Left cardiac atrium (tissue), 4 donors: ENCODE measurements around the gene ARHGAP20. TPM values are rescaled to one million over a fixed set of nuclear protein-coding genes. Genes with fewer than 3 reads are reported as not detected.
A peak's percentile ranks its signal among the peaks of the same experiment; 100 is the strongest.

Experiments used
- ATAC-seq, 2 donors: fragments of 200-7000 bp; cut with Tn5 transposase; one replicate each; pipeline ENCODE4 v1.9.1; 2020; ENCODE audit warnings: mild to moderate bottlenecking in 2 of 2, moderate library complexity in 2 of 2
- DNase-seq: peaks from one replicate; pipeline ENCODE4 v3.0.0-alpha.2; 2020
- intact Hi-C, 2 donors: fragments of 100-400 bp; cut with DNase I; formaldehyde crosslinking; loops; one replicate each; pipeline versions ENCODE4 v1.14.1 to v1.15.1; 2022 to 2023
- total RNA-seq, 2 donors: library from RNA; stranded (reverse); fragmentation: NEBNext Ultra II Directional; extraction: Animal tissue kit (Norgen Biotek cat#: 25700); gene quantifications; one replicate each; pipeline ENCODE4 v1.2.1, GENCODE V29; 2021
- donor health status: DM: no; HTN: yes; CAD: no.
- donor health status: DM: no; HTN: yes; CAD: no; lungs with severe emphysema.
- donor health status: DM: yes; HTN: yes; CAD: no.
- donor health status: Dilated cardiomyopathy.

The ARHGAP20 gene
- total RNA-seq, 2 donors from 2014 or later: 2.5 to 4.7 TPM

DNA sequence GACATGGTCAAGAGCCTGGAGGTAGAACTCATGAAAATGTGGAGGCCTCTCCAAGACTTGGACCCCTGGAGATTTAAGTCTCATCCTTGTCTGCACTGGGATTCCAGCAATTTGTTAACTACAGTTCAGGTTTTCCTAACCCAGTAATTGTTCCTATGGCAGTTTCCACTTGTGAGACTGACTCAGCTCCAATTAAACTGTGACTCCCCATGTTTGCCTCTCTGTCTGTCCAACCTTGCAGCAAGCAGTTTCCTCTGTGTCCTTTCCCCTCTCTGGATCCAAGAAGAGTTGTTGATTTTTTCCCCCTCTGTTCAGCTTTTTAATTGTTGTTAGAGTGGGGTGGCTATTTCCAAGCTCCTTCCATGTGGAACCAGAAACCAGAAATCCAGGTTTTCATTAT is 16.2 kb upstream of the ARHGAP20 start:
- DNase-seq (no peak), ATAC-seq (no peak)
- intact Hi-C loops: no loop called here

DNA sequence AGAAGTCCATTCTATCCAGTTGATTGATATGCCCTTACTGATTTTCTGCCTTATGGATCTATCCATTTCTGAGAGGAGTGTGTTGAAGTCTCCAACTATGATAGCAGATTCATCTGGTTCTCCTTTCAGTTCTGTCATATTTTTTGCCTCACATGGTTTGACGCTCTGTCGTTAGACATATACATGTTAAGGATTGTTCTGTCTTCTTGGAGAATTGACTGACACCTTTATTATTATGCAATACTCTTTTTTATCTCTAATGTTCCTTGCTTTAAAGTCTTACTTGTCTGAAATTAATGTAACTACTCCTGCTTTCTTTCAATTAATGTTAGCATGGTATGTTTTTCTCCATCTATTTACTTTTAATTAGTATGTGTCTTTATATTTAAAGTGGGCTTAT is 12.1 kb upstream of the ARHGAP20 start:
- DNase-seq (no peak), ATAC-seq (no peak)
- intact Hi-C loops: no loop called here

DNA sequence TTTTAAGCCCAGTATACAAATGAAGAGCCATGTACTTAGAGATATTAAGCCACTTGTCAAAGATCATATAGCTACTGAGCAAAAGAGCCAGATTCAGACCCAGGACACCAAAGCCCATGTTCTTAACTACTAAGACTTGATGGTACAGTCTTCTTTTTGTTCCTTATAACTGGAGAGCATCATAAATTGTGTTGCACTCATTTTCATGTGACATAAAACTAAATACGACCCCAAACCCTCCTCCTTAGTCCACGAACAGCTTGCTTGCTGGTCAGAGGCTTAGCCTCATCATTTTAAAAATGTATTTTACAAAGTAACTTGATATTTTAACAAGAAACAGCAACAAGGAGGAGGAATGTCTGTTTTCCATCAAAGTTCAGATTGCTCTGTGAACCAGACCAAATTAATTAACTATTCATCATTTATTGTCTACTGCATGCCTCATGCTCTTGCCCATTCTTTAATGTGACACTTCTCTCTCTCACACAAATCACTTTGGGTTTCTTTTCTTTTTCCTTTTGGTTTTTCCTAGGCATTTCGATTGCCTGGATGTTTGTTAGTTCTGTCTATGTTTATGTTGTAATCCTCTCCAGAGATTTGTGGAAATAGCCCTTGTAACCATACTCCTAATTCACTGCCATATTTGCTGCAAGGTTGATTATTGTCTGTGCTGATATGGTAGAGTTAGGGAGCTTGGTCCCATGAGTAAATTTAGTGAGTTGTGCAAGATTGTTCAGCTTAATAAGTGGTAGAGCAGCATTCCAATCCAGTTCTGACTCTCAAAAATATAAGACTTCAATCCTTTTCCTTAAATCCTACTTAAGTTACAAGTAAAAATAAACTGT is 8.4 kb upstream of the ARHGAP20 start:
- DNase-seq (no peak), ATAC-seq (no peak)
- intact Hi-C loops: no loop called here

DNA sequence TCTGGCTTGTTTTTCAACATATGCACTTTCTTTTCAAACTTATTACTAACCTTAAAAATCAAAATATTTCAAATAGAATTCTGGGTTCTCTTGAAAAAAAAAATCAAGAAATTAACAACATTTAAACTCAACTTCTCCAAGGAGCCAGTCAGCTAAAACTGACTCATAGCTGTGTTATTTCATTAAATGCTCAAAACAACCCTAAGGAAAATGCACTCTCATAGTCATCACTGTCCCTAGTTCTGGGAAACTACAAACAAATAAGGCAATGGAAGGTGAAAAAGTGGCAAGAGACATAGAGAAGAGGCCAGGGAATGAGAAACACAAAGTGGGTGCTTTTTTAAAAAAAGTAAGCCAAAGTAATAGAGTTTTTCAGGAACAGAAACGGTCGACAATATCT is 4.1 kb upstream of the ARHGAP20 start:
- DNase-seq: no peak
- ATAC-seq: no peak
- intact Hi-C loops: no loop called here

DNA sequence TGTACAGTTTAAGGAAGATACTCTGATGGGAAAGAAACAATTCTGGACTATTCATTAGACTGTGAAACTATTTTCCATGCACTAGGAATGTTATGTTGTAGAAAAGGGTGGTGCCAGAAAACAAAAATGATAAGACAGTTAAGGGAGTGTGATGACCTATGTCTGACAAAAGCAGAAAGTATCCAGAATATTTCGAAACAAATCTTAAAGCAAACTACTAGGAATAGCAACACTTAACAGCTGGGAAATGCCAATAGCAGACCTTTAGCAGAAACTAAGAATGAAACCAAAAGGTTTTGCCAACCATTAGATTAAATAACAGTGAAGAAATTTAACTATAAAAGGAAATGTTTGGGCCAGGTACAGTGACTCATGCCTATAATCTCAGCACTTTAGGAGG is 3.3 kb upstream of the ARHGAP20 start:
- intact Hi-C loops: no loop called here

DNA sequence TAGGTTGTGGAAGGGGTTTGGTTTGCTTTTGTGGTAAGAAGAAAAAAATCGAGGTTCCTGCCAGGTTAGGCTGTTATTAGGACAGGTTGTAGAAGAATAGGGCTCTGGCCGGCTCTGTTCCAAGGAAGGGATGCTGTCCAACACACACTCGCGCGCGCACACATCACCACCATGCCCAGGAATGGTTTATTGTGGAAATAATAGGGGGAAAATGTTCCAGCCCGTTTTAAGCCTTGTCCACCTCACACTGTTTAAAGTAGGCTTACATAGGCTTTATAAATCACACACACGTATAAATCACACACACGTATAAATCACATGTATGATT is 1.2 kb upstream of the ARHGAP20 start:
- ATAC-seq (no peak), DNase-seq (peak; percentile 22)
- intact Hi-C loops: no loop called here

More for the DNA sequence above, 3.3 kb upstream of the ARHGAP20 start:
- ATAC-seq (peak in 1 of 2 donors; percentile 48), DNase-seq (no peak)

DNA sequence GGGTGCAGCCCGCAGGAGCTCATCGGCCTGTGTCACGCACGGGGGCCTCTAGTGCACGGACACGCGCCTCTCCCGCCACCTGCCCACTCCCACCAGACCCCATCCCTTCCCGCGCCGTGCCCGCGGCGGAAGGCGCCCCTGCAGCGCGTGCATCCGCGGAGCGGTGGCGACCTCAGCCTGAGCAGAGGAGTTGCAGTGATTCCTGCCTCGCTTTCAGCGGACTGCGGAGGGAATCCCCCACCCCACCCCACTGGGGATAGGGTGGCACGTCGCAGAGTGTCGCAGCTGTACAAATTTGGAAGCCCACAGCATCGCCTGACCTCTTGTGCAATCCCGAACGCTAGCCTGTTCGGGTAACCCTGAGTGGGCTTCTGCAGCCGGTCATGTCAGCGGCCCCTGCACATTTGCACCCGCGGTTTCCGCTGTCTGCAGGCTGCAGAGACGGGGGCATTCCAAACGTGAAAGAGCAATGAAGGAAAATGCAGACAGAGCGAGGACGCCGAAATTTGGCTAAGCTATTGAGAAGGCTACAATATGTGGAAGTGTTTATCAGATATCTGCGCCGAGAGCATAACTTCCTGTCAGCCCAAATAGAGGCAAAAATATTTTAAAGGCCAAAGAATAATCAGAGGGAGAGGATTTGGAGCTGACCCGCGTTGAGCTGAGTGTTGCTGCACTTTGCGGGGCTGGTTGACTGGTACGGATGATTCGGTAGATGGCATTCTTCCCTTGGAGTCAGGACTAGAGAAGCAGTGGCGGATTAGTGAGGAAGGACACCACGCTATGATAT is 617 bp upstream of the ARHGAP20 start:
- intact Hi-C loops: no loop called here
- ATAC-seq: peak; percentile 10 to 18
- DNase-seq: peak; percentile 22

DNA sequence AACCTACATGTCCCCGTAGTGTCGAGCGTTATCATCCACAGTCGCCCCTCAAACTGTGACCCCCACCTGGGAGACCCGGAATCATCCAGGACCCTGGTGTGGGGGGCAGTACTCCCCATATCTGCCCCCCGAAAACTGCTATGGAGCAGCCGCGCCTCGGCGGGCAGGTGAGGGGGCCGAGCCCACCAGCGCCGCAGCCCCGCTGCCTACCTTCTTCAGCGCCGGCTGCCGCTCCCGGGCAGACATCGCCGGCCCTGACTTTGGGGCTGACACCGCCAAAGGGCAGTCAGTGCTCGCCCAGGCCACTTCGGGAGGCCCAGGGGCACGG is 825 bp downstream of the ARHGAP20 start:
- intact Hi-C loops: no loop called here
- DNase-seq (no peak), ATAC-seq (no peak)

DNA sequence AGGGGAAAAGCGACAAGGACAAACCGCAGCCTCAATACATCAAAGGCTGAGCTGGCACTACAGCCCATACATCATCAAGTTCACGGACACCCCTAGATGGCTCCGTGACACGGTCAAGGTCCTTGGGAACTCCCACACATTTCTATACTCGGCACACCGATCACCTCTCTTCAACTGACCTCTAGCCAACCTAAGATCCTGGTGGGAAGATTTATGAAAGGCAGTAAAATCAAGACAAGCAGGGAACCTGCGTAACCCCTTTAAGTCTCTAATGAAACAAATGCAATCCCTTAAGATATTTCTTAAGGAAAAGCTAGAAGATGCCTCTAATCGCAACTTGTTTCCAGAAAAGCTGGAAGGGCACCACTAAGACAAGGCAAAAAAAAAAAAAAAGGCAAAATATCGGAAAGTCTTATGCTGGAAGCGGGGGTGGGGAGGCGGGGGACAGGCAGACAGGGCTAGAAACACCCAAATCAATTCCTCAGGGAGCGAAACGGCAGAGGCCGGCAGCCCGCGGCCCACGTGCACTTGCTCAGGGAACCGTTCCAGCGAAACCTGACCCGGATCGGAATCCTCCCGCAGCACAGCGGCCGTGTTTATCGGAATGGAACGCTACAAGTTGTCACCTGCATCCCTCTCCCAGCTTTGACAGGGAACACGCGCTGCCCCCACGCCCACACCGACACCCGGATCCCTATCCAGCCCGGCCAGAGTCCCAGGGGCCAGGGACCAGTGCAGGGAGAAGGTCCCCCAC is 1.4 kb downstream of the ARHGAP20 start:
- ATAC-seq (peak; percentile 9 to 27), DNase-seq (peak; percentile 29)
- intact Hi-C loops: no loop called here

DNA sequence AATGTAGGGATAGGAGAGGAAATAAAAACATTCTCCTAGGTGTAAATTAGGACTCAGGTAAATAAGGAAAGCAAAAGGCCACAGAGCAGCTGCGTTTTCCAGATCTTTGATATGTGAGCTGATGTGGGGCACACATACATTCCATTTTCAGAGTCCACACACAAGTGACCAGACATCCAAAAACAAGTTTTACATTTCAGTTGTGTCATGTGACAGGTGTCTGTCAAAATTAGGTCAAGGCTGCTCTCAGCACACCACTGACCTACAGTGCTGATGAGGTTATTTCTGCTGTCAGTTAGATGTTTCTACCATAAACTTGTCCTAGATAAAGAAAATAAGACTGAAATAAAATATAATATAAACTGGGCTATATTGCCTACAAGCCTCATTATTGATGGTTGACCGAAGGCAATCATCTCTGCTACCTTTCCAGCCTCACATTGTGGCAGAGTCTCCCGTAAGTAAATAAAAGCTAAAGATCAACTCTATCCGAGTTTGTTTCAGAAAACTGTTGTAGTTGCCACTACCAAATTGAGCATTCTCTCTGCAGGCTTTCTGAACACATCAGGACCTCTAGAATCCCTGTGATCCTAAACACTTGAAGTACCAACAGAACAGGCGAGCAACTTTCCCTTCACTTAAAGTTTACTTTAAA is 7.9 kb downstream of the ARHGAP20 start:
- ATAC-seq (no peak), DNase-seq (no peak)
- intact Hi-C loops: no loop called here

DNA sequence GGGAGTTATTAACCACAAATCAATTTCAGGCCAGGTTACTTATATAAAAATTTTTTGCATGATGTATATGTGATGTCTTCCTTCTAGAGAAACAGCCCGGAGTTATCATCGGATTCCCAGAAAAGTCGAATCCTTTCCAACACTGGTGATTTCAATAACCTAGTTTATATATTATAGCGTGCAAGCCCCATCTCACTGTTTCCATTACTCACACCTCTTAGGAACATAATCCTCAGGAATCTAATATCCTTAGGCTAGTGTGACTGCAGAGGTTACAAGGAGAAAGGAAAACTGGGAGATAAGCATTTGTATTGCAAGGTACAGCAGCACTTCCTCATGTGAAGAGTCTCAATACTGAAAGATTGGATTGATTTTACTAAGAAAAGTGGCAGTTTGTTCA is 20.3 kb downstream of the ARHGAP20 start:
- DNase-seq (no peak), ATAC-seq (no peak)
- intact Hi-C loops: no loop called here

DNA sequence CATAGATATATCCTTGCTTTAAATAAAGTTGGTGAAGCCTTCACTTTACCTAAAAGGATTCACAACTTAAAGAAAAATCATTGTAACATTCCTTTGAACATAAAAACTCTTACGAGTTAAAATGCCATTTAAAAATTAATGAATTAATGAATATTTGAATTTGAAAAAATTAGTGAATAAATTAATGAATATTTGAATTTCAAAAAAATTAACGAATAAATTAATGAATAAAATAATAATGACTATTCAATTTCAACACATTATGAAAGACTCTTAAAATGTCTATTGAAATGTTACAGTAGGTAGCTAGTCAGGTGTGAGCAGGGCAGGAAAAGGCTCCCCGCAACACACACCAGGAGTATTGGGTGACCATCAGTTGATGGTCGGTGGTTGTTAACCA is 22.9 kb downstream of the ARHGAP20 start:
- no peak for DNase-seq
- intact Hi-C loops: no loop called here
- no peak for ATAC-seq

DNA sequence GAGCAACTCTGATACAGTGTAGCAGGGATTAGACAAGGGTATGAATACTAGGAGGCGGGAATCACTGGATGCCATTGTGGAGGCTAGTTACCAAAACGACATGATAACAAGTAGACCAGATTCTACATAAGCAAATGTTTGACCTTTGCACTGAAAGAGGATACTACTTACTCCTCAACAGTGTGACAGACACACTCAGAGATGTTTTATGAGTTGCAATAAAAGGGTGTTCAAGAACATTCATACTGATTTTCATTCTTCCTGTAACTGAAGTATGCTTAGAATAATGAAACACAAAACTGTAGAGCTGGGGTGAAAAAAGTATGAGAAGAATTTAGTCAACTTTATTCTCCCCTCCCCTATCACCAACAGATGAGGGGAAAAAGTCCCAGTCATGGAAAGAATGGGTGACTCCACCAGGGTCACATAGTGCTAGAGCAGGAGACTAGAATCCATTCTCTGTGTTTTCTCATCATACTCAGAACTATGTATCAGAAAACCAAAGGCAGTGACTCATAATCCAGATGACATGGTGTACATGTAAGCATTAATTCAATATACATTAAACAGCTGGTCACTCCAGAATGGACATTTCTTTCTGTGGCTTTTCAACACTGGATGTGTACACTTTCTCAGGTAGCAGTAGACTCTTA is 32.8 kb downstream of the ARHGAP20 start:
- ATAC-seq (no peak), DNase-seq (no peak)
- intact Hi-C loops: no loop called here

DNA sequence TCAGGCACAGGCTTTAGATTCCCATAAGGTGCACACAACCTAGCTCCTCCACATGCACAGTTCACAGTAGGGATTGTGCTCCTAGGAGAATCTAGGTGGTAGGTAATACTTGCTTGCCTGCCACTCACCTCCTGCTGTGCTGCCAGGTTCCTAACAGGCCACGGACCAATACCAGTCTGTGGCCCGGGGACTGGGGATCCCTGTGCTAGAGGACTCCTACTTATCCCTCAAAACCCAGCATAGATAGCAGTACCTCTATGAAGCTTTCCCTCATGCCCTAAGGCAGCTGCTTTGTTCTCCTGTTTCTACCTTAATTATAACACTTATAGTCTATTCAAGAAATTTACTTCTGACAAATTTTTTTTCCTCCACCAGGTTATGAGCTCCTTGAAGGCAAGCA is 36.7 kb downstream of the ARHGAP20 start:
- intact Hi-C loops: no loop called here
- no peak for ATAC-seq

DNA sequence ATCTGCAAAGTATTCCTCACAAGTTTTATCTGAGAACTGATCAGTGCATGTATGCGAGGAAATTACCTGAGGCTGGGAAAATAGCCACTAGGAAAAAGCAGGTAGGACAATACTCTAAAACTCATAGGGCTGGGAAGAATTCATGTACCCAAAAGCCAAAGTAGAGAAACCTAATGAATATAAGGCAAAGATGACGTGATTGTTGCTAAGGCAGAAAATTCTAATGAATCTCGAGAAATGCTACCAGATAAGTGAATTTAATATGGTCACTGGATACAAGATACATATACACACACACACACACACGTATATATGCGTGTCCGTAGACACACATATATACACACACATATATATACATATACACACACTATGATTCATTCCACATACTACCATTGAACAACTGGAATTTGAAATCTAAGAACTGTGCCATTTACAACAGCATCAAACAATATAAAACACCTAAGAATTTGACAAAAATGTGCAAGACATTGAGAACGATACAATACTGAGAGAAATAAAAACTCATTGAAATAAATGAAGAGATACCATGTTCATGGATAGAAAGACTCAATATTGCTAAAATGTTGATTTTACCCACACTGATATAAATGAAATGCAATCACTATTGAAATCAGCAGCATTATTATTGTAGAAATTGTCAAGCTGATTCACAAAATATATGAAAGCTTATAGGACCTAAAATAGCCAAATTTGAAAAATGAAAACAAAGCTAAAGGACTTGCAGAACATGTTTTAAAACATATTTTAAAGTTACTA is 46.4 kb downstream of the ARHGAP20 start:
- ATAC-seq: no peak
- intact Hi-C loops: no loop called here
- no peak for DNase-seq

More for the DNA sequence above, 36.7 kb downstream of the ARHGAP20 start:
- DNase-seq: no peak

DNA sequence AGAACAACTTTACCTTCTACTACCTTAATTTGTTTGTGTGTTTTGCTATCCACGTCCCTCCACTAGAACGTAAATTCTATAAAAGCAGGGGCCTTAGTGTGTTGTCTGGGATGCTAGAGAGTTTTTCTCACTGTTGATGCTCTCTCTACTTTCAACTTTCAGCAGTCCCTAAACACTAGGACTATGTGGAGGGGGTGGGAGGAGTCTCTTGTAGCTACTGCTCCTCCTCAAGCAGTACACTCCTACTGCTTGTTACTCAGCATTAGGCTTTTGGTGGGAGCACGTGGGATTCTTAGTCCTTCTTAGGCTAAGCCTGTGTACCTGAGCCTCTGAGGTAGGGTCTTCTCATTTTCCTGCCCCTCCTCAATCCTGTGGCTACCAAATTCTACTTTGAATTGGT is 56.3 kb downstream of the ARHGAP20 start:
- intact Hi-C loops: no loop called here
- ATAC-seq: no peak
- DNase-seq: no peak

DNA sequence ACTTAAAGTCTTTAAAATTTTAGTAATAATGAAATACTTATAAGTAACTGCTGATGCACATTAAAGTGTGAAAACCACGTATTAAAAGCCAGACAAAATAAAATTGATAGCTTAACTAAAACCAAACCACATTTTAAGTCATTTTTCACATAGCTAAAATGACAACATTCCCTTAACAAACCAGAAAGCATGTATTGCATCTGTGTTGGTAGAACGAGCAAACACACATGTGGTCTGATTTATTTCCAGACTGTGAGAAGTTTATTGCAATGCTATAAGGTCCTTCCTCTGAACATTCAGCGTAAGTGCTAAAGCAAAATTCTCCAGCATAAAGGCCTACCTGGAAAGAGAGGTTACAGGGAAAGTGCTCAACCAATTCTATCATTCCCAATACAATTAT is 57.8 kb downstream of the ARHGAP20 start:
- ATAC-seq (no peak), DNase-seq (no peak)
- intact Hi-C loops: no loop called here

DNA sequence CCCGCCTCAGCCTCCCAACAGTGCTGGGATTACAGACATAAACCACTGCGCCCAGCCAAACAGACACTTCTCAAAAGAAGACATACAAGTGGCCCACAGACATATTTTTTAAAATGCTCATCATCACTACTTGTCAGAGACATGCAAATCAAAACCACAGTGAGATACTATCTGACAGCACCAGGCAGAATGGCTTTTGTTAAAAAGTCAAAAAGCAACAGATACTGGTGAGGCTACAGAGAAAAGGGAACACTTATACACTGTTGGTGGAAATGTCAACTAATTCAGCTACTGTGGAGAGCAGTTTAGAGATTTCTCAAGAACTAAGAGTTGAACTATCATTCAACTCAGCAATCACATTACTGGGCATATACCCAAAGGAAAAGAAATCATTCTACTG is 67.0 kb downstream of the ARHGAP20 start:
- intact Hi-C loops: no loop called here
- DNase-seq: no peak
- no peak for ATAC-seq
